ENCODE data around the gene TGFBR3. TPM values are rescaled to one million over a fixed set of nuclear protein-coding genes. Genes with fewer than 3 reads are reported as not detected.
A peak's percentile ranks its signal among the peaks of the same experiment; 100 is the strongest.

Gene TGFBR3
- total and polyA plus RNA-seq, 7 donors, result 1.2 to 170 (median 92.2) TPM

DNA sequence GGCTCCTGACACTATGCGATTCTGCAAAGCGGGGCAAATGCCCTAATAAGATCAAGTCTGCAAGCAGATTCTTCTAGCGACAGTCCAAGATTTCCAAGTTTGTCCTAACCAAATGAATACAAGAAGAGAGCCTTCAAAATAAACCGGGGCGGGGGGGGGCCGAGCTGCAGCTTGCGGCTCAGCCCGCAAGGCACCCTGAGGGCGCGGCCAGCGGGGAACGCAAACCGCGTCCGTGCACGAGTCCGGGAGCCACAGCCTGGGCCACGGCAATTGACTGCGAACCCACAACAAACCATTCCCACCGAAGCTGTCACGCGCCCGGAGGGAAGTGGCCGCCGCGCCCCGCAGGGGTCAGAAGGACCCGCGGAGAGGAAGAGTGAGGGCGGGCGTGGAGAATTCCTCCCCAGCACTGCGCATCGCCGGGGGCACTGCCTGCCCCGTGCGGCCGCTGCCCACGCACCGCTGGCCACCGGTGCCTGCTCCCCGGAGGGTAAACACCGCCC is 687 bp downstream of the TGFBR3 start:
- WGBS, 2 donors, result 0 to 1% methylated on average over 42 of the region's 42 CpGs
- H3K4me1 ChIP-seq, result peaks cover 0 to 45% (median 30%) of the 10 kb centered on the region in 4 donors
- intact Hi-C loops (cut with DNase I), result loop anchor here (5.0 kb wide), 2 partner anchors 42 to 158 kb away; no protein-coding TSS in a partner anchor
- peak overlapping the region; percentile 89 to 100 (median 96) for H3K4me3 ChIP-seq
- TF ChIP-seq POLR2A (IDR thresholded peaks at IDR 0.05), result no peak
- TF ChIP-seq EP300 (IDR thresholded peaks at IDR 0.05), result no peak
- TF ChIP-seq, protein P1, sequence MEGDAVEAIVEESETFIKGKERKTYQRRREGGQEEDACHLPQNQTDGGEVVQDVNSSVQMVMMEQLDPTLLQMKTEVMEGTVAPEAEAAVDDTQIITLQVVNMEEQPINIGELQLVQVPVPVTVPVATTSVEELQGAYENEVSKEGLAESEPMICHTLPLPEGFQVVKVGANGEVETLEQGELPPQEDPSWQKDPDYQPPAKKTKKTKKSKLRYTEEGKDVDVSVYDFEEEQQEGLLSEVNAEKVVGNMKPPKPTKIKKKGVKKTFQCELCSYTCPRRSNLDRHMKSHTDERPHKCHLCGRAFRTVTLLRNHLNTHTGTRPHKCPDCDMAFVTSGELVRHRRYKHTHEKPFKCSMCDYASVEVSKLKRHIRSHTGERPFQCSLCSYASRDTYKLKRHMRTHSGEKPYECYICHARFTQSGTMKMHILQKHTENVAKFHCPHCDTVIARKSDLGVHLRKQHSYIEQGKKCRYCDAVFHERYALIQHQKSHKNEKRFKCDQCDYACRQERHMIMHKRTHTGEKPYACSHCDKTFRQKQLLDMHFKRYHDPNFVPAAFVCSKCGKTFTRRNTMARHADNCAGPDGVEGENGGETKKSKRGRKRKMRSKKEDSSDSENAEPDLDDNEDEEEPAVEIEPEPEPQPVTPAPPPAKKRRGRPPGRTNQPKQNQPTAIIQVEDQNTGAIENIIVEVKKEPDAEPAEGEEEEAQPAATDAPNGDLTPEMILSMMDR (IDR thresholded peaks at IDR 0.05), result no peak
- TF ChIP-seq POLR2AphosphoS5 (IDR thresholded peaks at IDR 0.05), result no peak
- DNase-seq, result peak; percentile 73
- no peaks in the 10 kb centered on the region for H3K36me3 ChIP-seq
- H3K9me3 ChIP-seq, result no peaks in the 10 kb centered on the region
- H3K27ac ChIP-seq, result peak overlapping the region; percentile 95 to 99 (median 98)
- no peaks in the 10 kb centered on the region for H3K27me3 ChIP-seq

DNA sequence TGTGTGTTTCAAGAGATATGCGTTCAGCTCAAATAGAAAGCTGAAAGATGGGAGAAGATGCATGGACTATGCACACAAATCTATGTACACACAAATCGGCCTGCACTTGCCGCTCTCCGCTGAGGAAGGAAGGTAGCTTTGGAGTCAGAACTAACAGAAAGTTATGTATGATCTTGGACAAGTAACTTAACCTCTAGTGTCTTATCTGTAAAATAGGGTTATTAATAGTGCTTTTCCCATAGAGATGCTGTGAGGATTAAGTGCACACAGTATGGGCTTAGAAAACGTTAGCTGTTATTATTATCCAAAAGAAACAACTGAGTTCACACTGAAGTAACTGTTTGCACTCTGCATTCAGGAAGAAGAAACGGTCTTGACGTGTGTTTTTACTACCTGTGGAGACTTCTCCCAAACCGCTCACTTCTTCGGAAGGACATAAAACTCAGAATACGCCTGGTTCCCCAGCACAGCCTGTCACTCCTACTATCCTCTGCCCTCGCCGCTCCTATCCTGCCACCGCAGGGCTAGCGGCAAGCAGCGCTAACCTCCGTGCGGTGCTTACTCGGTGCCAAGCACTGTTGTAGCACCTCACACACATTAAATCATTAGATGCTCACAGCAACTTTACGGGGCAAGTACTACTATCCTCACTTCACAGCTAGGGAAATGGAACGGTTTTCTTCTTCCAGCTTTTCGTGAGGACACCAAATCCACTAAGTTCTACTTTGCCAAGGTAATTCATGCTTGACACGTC is 1.3 kb downstream of the TGFBR3 start:
- Histone ChIP-seq H3K9me3 (no peaks in the 10 kb centered on the region), H3K36me3 (no peaks in the 10 kb centered on the region), H3K27ac (peak overlapping the region; percentile 95 to 99 (median 98)), H3K4me1 (peaks cover 0 to 52% (median 36%) of the 10 kb centered on the region in 4 donors), H3K27me3 (no peaks in the 10 kb centered on the region), H3K4me3 (peak overlapping the region; percentile 89 to 100 (median 96))
- intact Hi-C loops (cut with DNase I), result loop anchor here (5.0 kb wide), 5 partner anchors 37 to 202 kb away; no protein-coding TSS in a partner anchor
- TF ChIP-seq POLR2AphosphoS5 (IDR thresholded peaks at IDR 0.05), result peak in 2 of 4 donors; percentile 8 to 28
- TF ChIP-seq, protein P1 (IDR thresholded peaks at IDR 0.05), result no peak
- whole genome bisulfite sequencing, 2 donors, result 4 to 10% methylated on average over 22 of the region's 22 CpGs
- peak; percentile 75 for DNase-seq

DNA sequence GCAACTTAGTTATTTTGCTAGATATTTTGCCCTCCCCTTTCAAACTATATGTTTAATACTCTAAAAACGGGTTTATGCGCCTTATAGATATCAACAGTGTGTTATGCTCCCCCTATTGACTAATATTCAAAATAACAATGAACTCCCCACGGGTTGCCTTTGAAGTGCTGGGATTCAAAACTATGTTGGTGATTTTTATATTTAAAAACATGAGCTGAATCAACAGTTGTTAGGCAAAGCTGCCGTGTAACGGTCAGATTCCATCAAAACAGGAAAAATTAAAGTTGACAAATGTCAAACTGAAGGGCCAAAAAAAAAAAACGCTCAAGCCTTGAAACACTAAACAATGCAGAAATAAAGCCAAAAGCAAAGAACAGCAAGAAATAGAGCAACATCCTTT is 2.5 kb downstream of the TGFBR3 start:
- TF ChIP-seq EP300 (IDR thresholded peaks at IDR 0.05), result no peak
- TF ChIP-seq POLR2AphosphoS5 (IDR thresholded peaks at IDR 0.05), result no peak
- TF ChIP-seq, protein P1 (IDR thresholded peaks at IDR 0.05), result peak in 3 of 4 experiments; percentile 33 to 40 (median 40)
- intact Hi-C loops (cut with DNase I), result loop anchor here (5.0 kb wide), 3 partner anchors 36 to 201 kb away; no protein-coding TSS in a partner anchor
- Histone ChIP-seq H3K36me3 (no peaks in the 10 kb centered on the region), H3K27me3 (no peaks in the 10 kb centered on the region), H3K4me3 (peak overlapping the region; percentile 89 to 100 (median 96)), H3K4me1 (peaks cover 0 to 63% (median 48%) of the 10 kb centered on the region in 4 donors), H3K27ac (peak overlapping the region; percentile 95 to 99 (median 98)), H3K9me3 (no peaks in the 10 kb centered on the region)
- DNase-seq, result no peak
- WGBS, 2 donors, result 13 to 17% methylated on average over 6 of the region's 6 CpGs

DNA sequence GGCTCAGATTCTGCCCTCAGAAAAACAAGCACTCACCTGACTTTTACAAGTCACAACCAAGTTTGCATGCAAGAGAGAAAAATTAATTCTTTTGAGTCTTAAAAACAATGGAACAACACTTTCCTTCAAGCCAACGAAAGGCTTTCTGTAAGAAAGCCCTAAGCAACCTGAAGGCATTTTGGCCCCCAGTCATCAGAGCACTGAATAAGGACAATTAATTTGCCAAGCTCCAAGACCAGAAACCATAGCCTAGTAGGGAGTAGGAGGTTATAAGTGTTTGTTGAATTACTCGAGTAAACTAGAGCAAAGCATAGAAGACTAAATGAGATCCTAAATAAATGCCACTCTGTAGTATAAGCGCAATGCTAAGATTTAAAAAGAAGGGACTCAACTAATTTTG is 4.7 kb downstream of the TGFBR3 start:
- Histone ChIP-seq H3K4me1 (peaks cover 0 to 79% (median 64%) of the 10 kb centered on the region in 4 donors), H3K9me3 (no peaks in the 10 kb centered on the region), H3K4me3 (no peak overlapping the region), H3K27ac (peak overlapping the region in 2 of 4 donors; percentile 20 to 25), H3K36me3 (no peaks in the 10 kb centered on the region), H3K27me3 (no peaks in the 10 kb centered on the region)
- intact Hi-C loops (cut with DNase I), result loop anchor here (5.0 kb wide), 3 partner anchors 34 to 199 kb away; no protein-coding TSS in a partner anchor
- no peak for TF ChIP-seq POLR2AphosphoS5 (IDR thresholded peaks at IDR 0.05)
- TF ChIP-seq POLR2A (IDR thresholded peaks at IDR 0.05), result no peak
- TF ChIP-seq, protein P1 (IDR thresholded peaks at IDR 0.05), result no peak
- no peak for TF ChIP-seq EP300 (IDR thresholded peaks at IDR 0.05)
- DNase-seq, result no peak
- WGBS, 2 donors, result 80 to 85% methylated on average over 3 of the region's 3 CpGs
